Astrocyte of the cerebellum (primary cell): Measurements from ENCODE around the gene NRCAM.
"Not testable (repeated sequence)": the region's sequence is repeated elsewhere in the genome, so short reads cannot be mapped to it uniquely, and the experiment has no call there.

ENCODE experiments used
- DNase-seq: peaks from one replicate; pipeline ENCODE4 v3.0.0-alpha.2; 2011; ENCODE audit warnings: low read depth
- H3K4me3 ChIP-seq: 2 replicates; pipeline ENCODE4 v1.5.1; 2011; ENCODE audit warnings: mild to moderate bottlenecking, low read depth, low read length, moderate library complexity
- in situ Hi-C: cut with HindIII; loops from 2 replicates; pipeline ENCODE4 v1.10.0; 2017; ENCODE audit warnings: low sequenced_read_pairs
- TF ChIP-seq, protein P1 (sequence below): IDR thresholded peaks from 2 replicates; pipeline ENCODE4 v1.5.1; 2012; ENCODE audit warnings: low read length, low read depth, moderate library complexity, mild to moderate bottlenecking; ENCODE audit errors: missing control alignments

The NRCAM gene

DNA sequence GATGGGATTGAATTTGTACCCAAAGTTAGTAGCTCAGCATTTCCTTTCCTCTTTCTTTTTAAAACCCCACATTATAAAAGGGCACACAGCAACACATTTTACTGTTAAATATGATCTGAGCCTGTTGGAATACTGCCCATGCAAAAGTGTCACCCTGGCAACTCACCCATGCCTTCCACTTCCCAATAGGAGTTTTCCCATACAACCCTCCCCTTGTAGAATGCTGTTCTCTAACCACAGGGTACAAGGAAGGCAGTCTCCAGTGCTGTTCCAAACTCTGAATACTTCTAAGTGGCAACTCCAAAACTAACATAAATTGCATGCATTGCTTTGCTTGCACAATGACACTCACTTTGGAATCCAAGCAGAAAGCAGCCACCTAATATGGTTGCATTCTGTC lies 60.8 kb downstream of the NRCAM start:
- in situ Hi-C loops = no loop called here
- TF ChIP-seq, protein P1, sequence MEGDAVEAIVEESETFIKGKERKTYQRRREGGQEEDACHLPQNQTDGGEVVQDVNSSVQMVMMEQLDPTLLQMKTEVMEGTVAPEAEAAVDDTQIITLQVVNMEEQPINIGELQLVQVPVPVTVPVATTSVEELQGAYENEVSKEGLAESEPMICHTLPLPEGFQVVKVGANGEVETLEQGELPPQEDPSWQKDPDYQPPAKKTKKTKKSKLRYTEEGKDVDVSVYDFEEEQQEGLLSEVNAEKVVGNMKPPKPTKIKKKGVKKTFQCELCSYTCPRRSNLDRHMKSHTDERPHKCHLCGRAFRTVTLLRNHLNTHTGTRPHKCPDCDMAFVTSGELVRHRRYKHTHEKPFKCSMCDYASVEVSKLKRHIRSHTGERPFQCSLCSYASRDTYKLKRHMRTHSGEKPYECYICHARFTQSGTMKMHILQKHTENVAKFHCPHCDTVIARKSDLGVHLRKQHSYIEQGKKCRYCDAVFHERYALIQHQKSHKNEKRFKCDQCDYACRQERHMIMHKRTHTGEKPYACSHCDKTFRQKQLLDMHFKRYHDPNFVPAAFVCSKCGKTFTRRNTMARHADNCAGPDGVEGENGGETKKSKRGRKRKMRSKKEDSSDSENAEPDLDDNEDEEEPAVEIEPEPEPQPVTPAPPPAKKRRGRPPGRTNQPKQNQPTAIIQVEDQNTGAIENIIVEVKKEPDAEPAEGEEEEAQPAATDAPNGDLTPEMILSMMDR = no peak
- H3K4me3 ChIP-seq = no peak overlapping the region
- DNase-seq = no peak

DNA sequence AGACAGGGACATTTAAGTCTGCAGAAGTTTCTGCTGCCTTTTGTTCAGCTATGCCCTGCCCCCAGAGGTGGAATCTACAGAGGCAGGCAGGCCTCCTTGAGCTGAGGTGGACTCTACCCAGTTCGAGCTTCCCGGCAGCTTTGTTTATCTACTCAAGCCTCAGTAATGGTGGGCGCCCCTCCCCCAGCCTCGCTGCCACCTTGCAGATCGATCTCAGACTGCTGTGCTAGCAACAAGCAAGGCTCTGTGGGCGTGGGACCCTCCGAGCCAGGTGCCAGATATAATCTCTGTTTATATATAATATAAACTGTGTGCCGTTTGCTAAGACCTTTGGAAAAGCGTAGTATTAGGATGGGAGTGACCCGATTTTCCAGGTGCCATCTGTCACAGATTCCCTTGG lies 63.1 kb downstream of the NRCAM start:
- DNase-seq, in situ Hi-C loops, H3K4me3 ChIP-seq: not testable (repeated sequence)

DNA sequence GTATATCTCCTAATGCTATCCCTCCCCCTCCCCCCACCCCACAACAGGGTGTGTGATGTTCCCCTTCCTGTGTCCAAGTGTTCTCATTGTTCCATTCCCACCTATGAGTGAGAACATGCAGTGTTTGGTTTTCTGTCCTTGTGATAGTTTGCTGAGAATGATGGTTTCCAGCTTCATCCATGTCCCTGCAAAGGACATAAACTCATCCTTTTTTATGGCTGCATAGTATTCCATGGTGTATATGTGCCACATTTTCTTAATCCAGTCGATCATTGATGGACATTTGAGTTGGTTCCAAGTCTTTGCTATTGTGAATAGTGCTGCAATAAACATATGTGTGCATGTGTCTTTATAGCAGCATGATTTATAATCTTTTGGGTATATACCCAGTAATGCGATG lies 68.5 kb downstream of the NRCAM start:
- in situ Hi-C loops, H3K4me3 ChIP-seq, DNase-seq: not testable (repeated sequence)

DNA sequence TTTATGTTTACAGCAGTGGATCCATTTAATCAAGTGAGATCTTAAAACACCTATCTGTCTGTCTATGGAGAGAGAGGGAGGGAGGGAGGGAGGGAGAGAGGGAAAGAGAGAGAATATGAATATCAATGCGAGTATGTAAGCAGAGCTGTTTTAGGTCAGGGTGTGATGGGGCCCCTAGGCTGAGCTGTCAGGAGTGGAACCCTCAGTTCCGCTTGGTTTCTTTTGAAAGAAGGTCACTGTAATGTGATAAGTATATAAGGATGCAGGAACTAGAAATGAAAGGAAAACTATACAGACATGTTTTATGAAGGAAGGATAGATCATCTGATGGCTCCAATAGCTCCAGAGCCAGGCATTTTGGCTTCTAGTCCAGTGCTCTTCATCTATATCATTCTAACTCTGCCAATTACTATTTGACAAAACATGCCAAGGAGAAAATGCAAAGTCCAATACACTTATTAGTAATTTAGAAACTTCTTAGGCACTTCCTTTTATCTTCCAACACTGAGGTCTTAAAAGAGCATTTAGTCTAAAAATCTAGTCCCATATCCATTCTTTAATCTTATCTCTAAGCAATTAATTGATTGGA lies 70.3 kb downstream of the NRCAM start:
- no peak for DNase-seq
- in situ Hi-C loops = no loop called here
- TF ChIP-seq, protein P1 = no peak

DNA sequence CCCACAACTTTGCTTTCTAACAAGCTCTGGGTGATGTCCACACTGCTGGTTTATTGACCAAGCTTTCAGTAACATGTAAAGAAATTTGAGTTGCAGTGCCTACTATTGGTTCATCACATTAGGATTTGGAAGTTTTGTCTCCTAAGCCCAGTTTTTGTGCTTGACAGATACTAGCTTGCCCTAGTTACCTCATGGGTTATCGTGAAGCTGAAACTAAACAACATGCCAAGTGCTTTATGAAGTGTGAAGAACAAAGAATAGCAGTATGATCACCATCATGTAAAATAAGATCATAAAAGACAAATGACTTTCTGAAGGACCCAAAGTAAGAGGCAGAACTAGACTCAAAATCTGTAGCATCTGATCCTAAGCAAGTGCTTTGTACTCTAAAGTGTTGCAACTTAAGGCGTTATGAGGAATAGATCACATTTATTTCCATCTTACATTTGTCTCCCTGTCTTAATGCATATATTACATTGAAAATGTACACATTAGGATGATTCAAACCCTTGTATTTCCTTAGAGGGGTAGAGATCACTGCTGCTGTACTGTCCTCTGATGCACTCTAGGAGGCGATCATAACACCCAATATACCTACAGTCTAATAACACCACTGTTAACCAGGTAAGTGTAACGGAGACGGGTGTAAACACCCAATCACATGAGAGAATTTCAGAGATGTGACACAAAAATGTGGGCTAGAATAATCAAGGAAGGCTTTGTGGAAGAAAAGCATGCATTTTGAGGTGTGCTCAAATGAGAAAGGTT lies 71.3 kb downstream of the NRCAM start:
- DNase-seq = no peak
- H3K4me3 ChIP-seq = no peak overlapping the region
- in situ Hi-C loops = loop anchor here (5.0 kb wide), 1 partner anchor 78 kb away; no protein-coding TSS in a partner anchor
- TF ChIP-seq, protein P1 = peak; percentile 5

More for the DNA sequence above, 70.3 kb downstream of the NRCAM start:
- H3K4me3 ChIP-seq = no peak overlapping the region

DNA sequence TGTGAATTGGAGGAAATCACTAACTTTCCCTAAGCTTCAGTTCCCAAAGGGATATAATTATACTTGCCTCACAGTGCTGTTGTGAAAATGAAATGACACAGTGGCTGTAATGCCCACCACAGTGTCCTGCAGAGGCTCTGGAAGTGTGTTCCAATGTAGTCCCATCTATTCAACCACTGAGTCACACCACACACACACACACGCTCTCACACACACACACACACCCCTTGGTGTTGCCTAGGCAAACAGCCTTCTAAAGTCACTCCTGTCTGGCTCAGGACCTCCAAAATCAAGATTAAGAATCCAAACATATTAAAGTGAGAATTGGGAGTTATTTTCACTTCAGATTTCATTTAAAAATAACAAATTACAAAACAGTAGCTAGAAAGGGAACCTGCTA lies 73.3 kb downstream of the NRCAM start:
- no peak for DNase-seq
- TF ChIP-seq, protein P1 = no peak
- H3K4me3 ChIP-seq = no peak overlapping the region
- in situ Hi-C loops = loop anchor here (5.0 kb wide), 1 partner anchor 76 kb away; no protein-coding TSS in a partner anchor

DNA sequence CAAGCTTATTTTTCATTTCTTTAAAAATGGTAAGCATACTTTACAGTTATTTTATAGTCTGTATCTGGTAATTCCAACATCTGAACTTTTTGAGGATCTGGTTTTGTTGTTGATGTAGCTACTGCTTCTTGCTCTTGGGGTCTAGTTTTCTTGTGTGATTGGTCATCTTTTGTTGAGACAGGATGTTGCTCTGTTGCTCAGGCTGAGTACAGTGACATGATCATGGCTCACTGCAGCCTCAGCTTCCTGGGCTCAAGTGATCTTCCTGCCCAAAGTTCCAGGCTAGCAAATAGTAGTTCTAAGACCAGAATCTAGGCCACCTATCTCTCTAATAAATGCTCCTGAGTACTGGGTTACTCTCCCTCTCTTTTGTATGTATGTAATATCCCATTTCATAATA lies 75.7 kb downstream of the NRCAM start:
- in situ Hi-C loops = loop anchor here (5.0 kb wide), 1 partner anchor 73 kb away; no protein-coding TSS in a partner anchor
- DNase-seq = no peak
- TF ChIP-seq, protein P1 = no peak
- no peak overlapping the region for H3K4me3 ChIP-seq
